HUDEP-2 (cell line): ENCODE measurements around the gene MARCKS.
"Not testable (repeated sequence)": the region's sequence is repeated elsewhere in the genome, so short reads cannot be mapped to it uniquely, and the experiment has no call there.

ENCODE experiments used
- DNase-seq, 76 experiments: peaks; one replicate each; lab custom pipeline; 2025; ENCODE audit not compliant: unreplicated experiment in 76 of 76; lab: John Stamatoyannopoulos, UW

Gene MARCKS

DNA sequence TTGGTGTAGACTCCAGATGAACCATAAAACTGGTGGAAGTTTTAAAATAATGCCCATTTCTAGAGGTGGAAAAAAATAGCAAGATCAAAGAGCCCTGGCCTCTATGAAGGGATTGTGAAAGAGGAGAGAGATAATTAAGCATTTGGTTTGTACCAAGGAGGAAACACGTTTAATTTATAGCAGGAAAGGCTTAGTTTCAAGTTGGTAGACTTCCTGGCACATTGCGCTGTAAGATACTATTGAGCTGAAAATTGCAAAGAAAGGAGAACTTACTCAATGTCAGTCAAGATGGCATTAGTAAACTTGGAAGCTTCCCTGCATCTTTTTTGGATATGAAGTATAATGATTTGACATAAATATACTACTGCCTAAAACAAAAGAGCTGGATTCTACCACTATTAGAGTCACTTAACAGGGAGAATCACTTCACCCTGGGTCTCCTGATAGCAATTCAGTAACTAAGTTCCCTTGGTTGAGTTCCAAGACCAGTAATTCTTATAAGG, 24.4 kb downstream of the MARCKS start:
- no peak for DNase-seq

DNA sequence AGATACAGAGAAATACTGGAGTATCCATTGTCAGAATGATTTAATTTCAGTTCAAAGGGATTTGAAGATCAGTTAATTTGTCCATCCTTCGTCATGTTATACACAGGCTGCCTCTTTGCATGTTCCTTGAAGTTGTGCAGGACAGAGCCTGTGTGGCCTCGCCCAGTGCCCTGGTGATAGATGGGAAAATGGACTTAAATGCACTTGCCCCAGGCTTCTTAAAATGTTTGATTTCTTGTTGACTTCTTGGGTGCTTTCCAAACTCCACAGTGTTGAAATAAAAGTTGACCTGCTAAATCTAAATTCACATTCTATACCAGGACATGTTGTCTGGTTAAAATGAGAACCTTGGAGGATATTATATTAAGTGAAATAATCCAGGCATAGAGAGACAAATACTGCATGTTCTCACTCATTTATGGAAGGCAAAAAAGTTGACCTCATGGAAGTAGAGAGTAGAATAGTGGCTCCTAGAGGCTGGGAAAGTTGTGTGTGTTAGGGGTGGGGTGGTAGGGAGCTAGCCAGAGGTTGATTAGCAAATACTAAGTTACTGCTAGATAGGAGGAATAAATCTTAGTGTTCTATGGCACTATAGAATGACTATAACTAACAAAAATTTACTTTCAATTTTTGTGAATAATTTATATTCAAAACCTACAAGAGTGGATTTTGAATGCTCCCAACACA, 25.3 kb downstream of the MARCKS start:
- DNase-seq = no peak

DNA sequence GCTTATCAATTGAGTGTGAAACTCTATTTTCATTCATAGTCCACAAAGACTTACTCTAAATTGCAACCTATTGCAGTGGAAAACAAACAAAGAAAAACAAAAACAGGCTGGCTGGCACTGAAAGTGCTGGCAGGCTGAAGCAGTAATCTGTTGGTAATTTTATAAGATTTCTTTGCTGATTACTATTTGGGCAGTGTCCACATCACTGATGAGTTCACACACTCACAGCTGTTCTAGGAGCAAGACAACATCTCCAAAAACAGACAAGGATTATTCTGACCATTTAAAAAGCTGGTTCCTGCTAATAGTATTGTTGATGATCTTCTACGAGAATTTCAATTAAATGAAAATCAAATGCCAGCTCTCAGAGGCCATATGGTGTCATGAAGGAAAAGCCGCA, 26.9 kb downstream of the MARCKS start:
- no peak for DNase-seq

DNA sequence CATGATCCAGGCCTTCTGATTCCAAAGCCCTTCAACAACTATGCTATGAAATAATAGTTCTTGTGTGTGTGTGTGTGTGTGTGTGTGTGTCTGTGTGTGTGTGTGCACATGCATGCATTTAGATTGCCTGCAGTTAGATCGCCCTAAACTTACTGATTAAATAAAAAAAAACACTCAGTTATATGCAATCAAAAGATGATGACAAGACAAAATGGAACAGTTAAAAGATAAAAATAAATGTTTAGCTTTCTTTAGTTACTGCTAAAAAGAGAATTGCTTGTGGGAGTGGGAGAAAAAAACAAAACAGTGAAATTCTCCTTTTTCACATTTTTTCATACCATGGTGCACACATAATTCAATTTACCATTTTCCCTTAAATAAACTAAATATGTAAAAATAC, 29.4 kb downstream of the MARCKS start:
- DNase-seq = no peak

DNA sequence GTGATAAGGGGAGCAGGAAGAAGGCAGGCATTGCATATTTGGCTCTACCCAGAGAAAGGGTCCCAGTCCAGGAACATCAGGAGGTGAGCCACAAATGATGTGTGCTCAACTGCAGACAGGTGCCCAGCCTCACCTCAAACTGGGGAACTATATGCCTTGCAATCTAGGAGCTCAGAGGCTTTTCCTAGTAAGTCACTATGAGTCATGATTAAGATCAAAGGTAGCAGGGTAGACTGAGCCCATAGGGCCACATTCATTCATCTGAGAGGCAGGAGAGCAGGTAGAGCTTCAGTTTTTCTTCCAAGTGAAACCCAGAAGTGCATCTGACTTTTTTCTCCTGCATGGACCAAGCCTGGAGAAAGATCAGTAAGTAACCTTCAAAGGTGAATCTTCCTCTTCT, 31.3 kb downstream of the MARCKS start:
- no peak for DNase-seq

DNA sequence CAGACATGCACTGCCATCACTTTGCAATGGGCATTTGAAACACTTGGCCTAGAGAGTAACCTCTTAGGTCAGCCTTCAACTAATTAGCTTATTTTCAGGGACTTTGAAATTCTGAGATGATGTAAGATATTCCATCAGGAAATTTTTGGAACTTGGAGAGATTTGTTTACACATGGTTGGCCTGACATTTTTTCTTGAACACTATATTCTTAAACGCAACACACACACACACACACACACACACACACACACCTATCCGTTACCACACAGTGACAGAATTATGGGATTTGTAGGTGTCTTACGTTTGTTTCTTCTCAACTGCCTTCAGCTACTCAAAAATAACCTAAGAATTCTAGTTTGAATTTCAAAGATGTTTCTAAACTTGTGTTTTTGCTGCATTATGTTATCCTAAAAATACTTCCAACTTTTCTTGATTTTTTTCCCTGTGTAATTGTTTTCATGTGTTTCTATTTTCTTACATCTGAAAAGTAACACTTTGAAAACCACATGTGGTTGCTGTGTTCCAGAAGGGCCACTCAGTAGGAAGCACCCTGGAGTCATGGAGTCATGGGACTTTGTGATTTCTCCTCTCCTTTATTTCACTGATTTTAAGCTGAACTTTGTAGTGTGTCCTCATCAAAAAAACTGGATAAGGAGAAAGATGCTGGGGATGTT, 31.9 kb downstream of the MARCKS start:
- no peak for DNase-seq

DNA sequence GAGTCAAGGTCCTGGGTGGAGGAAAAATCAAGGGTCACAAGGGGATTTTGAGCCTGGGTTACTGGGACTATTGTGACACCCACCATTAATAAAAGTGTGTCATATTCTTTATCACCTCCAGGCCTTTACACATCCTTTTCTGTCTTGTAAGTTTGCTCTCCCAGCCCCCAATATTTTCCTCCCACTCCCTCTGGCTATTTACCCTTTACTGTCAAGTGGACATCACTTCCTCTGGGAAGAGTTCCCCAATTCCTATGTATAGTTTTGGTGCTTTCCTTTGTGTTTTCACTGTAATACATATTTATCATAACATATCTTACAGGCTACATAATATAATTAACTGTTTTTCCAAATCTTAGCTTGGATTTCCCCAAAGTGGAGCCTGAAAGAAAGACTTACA, 36.3 kb downstream of the MARCKS start:
- no peak for DNase-seq

DNA sequence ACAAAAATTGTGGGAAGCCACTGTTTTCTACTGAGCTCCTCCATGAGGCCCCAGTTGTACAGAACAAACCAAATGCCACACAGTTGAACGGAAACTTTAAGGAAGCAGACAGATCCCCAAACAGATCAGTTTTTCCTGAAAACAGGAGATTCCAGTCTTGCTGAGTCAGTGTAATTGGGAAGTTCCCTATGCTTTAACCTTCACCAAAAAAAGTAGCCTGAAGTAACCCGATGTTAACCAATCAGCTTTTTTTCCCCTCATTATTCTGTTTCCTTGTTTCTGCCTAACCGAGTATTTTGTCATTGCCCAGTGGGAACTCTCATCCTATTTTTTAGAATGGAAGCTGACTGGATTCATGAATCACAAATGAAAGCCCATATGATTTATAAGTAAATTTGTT, 36.7 kb downstream of the MARCKS start:
- no peak for DNase-seq

DNA sequence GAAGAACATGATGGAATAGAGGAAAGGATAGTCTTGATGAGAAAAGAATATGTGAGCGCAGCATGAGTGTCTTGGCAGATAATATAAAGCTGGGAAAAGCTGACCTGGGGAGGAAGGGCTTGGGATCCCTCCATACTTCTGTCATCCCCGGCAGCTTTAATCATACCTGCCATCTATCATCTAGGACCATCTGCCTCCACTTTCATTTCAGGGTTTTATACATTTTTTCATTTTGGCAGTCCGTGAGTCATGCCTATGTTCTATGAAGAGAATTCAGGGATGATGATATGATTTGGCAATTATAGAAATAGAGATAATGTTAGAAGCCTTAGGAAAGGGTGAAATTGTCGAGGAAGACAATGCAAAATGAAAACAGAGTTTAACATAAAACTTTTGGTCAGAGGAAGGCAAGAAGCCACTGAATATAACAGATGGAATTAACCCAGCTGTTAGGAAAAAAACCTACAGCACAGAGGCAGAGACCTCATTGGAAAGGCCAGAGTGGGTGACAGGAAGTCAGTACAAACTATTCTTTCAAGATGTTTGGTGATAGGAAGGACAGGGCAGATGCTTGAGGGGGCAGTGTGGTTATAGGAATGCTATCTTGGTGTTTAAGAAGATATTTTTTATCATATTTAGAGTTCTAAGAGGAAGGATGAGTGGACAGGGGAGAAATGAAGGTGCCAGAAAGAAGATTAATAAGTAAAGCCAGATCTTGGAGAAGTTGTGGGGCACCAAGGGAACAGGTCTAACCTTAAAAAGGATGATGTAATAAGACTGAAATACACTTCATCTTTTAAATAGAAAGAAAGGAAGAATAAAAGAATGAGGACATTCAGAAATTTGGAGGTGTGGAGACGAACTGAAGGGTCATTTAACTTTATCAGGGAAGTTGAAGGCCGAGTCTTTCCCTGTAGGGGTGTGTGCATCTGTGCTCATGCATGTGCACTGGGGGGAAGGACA, 37.8 kb downstream of the MARCKS start:
- DNase-seq = no peak

DNA sequence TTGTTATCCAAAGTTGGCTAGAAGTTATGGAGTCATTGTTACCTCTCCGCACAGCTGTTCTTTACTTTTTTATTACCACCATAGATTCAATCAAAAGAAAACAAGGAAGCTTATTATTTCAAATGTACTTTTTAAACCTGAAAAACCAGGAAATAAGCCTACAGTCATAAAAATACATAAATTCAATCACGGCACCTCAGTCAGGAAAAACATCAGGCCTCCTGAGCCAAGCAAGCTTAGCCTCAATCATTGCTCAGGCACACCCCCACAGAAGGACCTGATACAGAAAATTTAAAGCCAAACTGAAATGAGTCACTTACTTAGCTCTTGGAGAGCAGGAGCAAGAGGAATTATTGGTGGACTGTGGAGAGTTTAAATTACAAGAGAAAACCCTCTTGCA, 44.3 kb downstream of the MARCKS start:
- no peak for DNase-seq

DNA sequence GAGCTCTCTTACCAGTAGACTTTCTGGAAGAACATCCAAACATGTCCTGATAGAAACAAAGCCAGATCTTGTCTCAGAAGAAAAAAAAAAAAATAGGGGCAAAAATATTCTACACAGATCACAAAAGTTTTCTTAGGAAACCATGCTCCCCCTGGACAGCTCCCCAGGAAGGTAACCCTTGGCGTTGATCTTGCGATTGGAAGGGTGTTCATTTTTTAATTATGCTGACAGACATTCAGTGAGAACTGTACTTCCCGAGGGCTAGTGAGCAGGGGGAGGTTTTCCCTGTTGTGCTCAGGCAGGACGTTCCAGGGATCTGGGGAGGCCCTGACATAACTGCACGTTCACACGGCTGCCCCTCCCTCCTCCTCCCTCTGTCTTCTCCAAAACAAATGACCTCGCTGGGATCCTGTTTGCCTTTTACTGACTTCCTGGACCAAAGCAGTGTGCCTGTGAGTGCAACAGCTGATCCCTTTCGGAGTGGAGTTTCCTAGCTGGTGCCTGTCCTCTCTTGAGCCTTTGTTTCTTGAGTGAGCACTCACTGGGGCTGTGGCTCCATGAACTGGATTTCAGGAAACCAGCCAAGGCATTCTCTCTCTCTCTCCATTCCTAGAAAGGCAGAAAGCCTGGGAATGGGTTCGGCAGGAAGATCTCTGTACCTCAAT, 46.7 kb downstream of the MARCKS start:
- no peak for DNase-seq

DNA sequence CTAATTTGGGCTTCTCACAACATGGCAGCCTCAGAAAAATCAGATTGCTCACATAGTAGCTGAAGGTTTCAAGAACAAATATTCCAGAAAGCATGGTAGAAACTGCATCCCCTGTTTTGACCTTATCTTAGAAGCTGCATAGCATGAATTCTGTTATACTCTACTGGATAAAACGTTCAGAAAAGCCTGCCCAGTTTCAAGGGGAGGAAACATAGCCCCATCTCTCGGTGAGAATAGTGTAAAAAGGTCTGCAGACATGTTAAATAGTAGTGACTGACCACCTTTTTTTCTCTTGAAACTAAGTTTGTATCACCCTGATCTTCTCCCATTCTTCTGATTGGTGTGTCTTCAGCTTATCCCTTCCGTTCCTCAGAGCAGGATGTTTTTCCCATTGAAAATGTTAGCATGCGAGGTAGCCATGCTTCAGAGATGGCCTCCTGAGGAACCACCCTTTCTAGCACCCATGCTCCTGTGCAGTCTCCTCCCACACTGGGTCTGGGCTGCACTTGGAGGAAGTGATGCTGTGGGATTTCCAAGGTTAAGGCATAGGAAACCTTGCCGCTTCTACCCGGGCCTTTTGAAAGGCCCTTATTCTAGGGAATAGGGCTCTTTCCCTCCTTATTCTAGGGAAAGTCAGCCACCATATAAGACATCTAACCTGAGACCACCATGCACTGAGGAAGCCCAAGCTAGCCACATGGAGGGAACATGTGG, 50.1 kb downstream of the MARCKS start:
- no peak for DNase-seq

DNA sequence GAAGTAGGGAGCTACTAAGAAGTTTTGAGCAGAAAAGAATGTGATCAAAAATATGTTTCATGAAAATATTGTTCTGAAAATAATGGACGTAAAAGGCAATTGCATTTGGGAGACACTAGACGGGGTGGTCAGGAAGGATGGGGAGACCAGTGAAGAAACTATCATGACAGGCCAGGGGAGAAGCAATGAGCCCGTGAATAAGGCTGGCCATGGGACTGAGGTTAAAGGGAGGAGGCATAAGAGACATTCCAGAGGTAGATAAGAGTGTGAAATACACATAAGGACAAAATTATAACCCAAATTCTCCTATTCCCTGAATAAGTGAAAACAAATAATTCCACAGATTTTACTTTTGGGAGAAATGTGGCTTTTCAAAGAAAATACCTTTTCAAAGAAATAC, 51.7 kb downstream of the MARCKS start:
- no peak for DNase-seq

DNA sequence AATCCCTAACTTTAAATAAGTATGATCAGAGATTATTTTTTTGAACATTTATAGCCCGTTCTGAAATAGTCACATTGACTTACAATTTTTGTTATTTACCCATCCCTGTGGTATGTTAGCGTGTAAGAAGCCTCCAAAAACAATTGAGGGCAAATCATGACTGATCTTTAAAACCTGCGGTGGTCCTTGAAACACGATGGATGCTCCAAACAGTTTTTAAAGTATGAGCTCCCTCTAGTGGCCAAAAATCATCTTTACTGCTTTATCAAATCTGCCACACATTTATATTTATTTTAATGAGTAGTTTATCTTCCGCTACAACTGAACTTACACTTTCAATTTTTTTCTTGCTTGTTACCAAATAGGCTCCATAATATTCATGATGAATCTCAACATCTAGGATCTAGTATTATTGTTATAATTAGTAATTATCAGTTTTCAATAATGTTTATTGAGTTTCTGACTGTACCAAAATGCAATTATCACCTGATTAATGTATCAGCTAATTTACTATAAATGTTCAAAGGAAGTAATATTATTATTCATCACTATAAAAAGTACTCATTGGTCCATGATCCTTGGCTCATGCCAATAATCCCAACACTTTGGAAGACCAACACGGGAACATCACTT, 52.2 kb downstream of the MARCKS start:
- DNase-seq = peak in 18 of 76 experiments; percentile 2 to 56 (median 37)

DNA sequence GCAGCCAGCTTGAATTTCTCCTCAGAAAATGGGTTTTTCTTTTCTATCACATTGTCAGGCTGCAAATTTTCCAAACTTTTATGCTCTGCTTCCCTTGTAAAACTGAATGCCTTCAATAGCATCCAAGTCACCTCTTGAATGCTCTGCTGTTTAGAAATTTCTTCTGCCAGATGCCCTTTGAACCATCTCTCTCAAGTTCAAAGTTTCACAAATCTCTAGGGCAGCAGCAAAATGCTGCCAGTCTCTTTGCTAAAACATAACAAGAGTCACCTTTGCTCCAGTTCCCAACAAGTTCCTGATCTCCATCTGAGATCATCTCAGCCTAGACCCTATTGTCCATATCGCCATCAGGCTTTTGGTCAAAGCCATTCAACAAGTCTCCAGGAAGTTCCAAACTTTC, 53.1 kb downstream of the MARCKS start:
- not testable (repeated sequence) for DNase-seq
